Smooth muscle cell (in vitro differentiated cells): ENCODE results near the gene PANX1. TPM values are rescaled to one million over a fixed set of nuclear protein-coding genes. Genes with fewer than 3 reads are reported as not detected.

Experiments
- DNase-seq: peaks from one replicate; lab custom pipeline; 2025; ENCODE audit not compliant: unreplicated experiment; lab: John Stamatoyannopoulos, UW
- H2AFZ ChIP-seq: fragments of 200-600 bp; sonication (generic); 2 replicates; pipeline ENCODE4 v1.6.0; 2016; ENCODE audit warnings: antibody characterized with exemption, low read depth, mild to moderate bottlenecking
- H3F3A ChIP-seq: fragments of 200-600 bp; sonication (generic); 2 replicates; pipeline ENCODE4 v1.6.0; 2017; ENCODE audit warnings: antibody characterized with exemption, low read depth
- H3K27ac ChIP-seq: fragments of 200-600 bp; sonication (generic); 2 replicates; pipeline ENCODE4 v1.5.1; 2016; ENCODE audit warnings: low read depth, mild to moderate bottlenecking
- H3K27me3 ChIP-seq: fragments of 200-600 bp; sonication (generic); 2 replicates; pipeline ENCODE4 v1.6.1; 2016; ENCODE audit warnings: low read depth, mild to moderate bottlenecking
- H3K36me3 ChIP-seq: fragments of 200-600 bp; sonication (generic); 2 replicates; pipeline ENCODE4 v1.5.1; 2016; ENCODE audit warnings: low read depth
- H3K4me1 ChIP-seq: fragments of 200-600 bp; sonication (generic); 2 replicates; pipeline ENCODE4 v1.5.1; 2016; ENCODE audit warnings: low read depth
- H3K4me2 ChIP-seq: fragments of 200-600 bp; sonication (generic); 2 replicates; pipeline ENCODE4 v1.6.0; 2016; ENCODE audit warnings: mild to moderate bottlenecking
- H3K4me3 ChIP-seq: fragments of 200-600 bp; sonication (generic); 2 replicates; pipeline ENCODE4 v1.5.1; 2016; ENCODE audit warnings: mild to moderate bottlenecking
- H3K79me2 ChIP-seq: fragments of 200-600 bp; sonication (generic); 2 replicates; pipeline ENCODE4 v1.6.0; 2016; ENCODE audit warnings: low read depth, mild to moderate bottlenecking
- H3K9ac ChIP-seq: fragments of 200-600 bp; sonication (generic); 2 replicates; pipeline ENCODE4 v1.6.0; 2016; ENCODE audit warnings: low read depth
- H3K9me3 ChIP-seq: fragments of 200-600 bp; sonication (generic); replicated peaks from 2 replicates; pipeline ENCODE4 v1.5.1; 2016; ENCODE audit warnings: low read depth
- H4K20me1 ChIP-seq: fragments of 200-600 bp; sonication (generic); 2 replicates; pipeline ENCODE4 v1.6.0; 2016; ENCODE audit warnings: low read depth
- WGBS: methylation state at CpG from one replicate; pipeline ENCODE4 v1.1.7; 2016; ENCODE audit warnings: low lambda C conversion rate; 5-methylcytosine and 5-hydroxymethylcytosine counted together
- polyA plus RNA-seq: library from polyadenylated mRNA; unstranded; fragments of >200 nt; fragmentation: Nextera tagmentation; extraction: Ambion mirVana; gene quantifications from 2 replicates; pipeline ENCODE4 v1.2.1, GENCODE V29; 2016
- total RNA-seq: library from RNA; depleted of rRNA; stranded (reverse); fragments of >200 nt; gene quantifications from 2 replicates; pipeline ENCODE4 v1.2.3, GENCODE V29; 2014
- TF ChIP-seq, protein P1 (sequence below): fragments of 200-600 bp; sonication (generic); IDR thresholded peaks from 2 replicates; pipeline ENCODE4 v1.5.1; 2017; ENCODE audit warnings: borderline replicate concordance, mild to moderate bottlenecking, antibody characterized with exemption; ENCODE audit not compliant: insufficient read depth, poor library complexity, severe bottlenecking

Gene PANX1
- total and polyA plus RNA-seq, 2 experiments from 2014 or later, result 32.2 to 81.2 TPM

DNA sequence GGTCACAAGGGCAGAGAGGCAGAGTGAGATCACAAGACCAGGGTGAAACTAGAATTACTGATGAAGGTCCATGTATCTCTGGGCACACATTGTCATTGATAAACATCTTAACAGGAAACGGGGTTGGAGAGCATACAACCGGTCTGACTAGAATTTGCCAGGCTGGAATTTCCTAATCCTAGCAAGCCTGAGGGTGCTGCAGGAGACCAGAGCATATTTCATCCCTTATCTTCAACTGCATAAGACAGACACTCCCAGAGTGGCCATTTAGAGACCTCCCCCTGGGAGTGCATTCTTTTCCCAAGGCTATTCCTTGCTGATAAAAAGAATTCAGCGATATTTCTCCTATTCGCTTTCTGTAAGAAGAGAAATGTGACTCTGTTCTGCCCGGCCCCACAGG, 91.1 kb downstream of the PANX1 start:
- Histone ChIP-seq H3K4me1 (no peaks in the 10 kb centered on the region), H3F3A (no peaks in the 10 kb centered on the region), H3K27me3 (no peaks in the 10 kb centered on the region), H3K9me3 (no peaks in the 10 kb centered on the region), H4K20me1 (no peaks in the 10 kb centered on the region), H3K79me2 (no peaks in the 10 kb centered on the region), H3K4me3 (no peak overlapping the region), H3K4me2 (no peak overlapping the region), H3K27ac (no peak overlapping the region), H3K9ac (no peak overlapping the region), H3K36me3 (no peaks in the 10 kb centered on the region), H2AFZ (no peak overlapping the region)
- no peak for DNase-seq
- TF ChIP-seq, protein P1, sequence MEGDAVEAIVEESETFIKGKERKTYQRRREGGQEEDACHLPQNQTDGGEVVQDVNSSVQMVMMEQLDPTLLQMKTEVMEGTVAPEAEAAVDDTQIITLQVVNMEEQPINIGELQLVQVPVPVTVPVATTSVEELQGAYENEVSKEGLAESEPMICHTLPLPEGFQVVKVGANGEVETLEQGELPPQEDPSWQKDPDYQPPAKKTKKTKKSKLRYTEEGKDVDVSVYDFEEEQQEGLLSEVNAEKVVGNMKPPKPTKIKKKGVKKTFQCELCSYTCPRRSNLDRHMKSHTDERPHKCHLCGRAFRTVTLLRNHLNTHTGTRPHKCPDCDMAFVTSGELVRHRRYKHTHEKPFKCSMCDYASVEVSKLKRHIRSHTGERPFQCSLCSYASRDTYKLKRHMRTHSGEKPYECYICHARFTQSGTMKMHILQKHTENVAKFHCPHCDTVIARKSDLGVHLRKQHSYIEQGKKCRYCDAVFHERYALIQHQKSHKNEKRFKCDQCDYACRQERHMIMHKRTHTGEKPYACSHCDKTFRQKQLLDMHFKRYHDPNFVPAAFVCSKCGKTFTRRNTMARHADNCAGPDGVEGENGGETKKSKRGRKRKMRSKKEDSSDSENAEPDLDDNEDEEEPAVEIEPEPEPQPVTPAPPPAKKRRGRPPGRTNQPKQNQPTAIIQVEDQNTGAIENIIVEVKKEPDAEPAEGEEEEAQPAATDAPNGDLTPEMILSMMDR, result no peak
- 82% methylated on average over 5 of the region's 5 CpGs for WGBS

DNA sequence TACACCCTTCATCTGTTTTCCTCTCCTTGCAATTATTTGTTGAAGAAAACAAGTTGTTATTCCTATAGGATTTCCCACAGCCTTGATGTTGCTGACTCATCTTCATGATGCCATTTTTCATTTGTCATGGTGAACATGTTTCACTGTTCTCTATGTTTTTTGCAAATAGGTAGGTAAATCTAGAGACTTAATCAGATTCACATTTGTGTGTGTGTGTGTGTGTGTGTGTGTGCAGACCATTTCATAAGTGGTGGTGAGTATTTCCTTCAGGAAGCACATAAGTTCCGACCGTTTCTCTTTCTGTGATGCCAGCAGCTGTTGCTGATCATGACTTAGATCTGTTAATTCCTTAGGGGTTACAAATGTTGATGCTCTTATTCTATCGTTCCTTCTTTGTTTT, 95.4 kb downstream of the PANX1 start:
- no peak overlapping the region for H3K4me3 ChIP-seq
- H4K20me1 ChIP-seq, result no peaks in the 10 kb centered on the region
- H3K79me2 ChIP-seq, result no peaks in the 10 kb centered on the region
- no peak overlapping the region for H3K27ac ChIP-seq
- no peaks in the 10 kb centered on the region for H3K9me3 ChIP-seq
- H3K36me3 ChIP-seq, result no peaks in the 10 kb centered on the region
- no peak for DNase-seq
- no peak overlapping the region for H3K9ac ChIP-seq
- H3K4me1 ChIP-seq, result no peaks in the 10 kb centered on the region
- H3K27me3 ChIP-seq, result no peaks in the 10 kb centered on the region
- no peak overlapping the region for H2AFZ ChIP-seq
- H3K4me2 ChIP-seq, result no peak overlapping the region
- no peaks in the 10 kb centered on the region for H3F3A ChIP-seq
- TF ChIP-seq, protein P1, result no peak
- 83% methylated on average over 3 of the region's 3 CpGs for WGBS

Other genes with a start within 250 kb of the PANX1 start
- 0.13 and 0.49 TPM in 2 replicates for gene HEPHL1, start 107.5 kb upstream of the PANX1 start, total RNA-seq
- gene HEPHL1, start 107.5 kb upstream of the PANX1 start, polyA plus RNA-seq, result 0.21 and 0.48 TPM in 2 replicates
- gene IZUMO1R, start 175.7 kb downstream of the PANX1 start, total RNA-seq, result not detected in 2 replicates
- not detected in 2 replicates for gene IZUMO1R, start 175.7 kb downstream of the PANX1 start, polyA plus RNA-seq